Keratinocyte (primary cell): Measurements from ENCODE around the gene COL13A1. TPM values are rescaled to one million over a fixed set of nuclear protein-coding genes. Genes with fewer than 3 reads are reported as not detected.

Source experiments
- DNase-seq: peaks from one replicate; pipeline ENCODE4 v3.0.0-alpha.2; 2011; ENCODE audit warnings: low read depth, missing footprints, low spot score
- FAIRE-seq: peaks from 2 replicates; lab custom pipeline; 2011; peaks lifted over from hg19 to GRCh38; lab: Jason Lieb, UNC
- H2AFZ ChIP-seq: 2 replicates; pipeline ENCODE4 v1.6.0; 2012; ENCODE audit warnings: low read length, control low read depth, inconsistent platforms; ENCODE audit not compliant: control insufficient read depth
- H3K27ac ChIP-seq: 2 replicates; pipeline ENCODE4 v1.5.1; 2011; ENCODE audit warnings: low read length; ENCODE audit not compliant: control insufficient read depth, insufficient read depth
- H3K27me3 ChIP-seq: 3 replicates; pipeline ENCODE4 v1.6.0; 2011; ENCODE audit warnings: low read length; ENCODE audit not compliant: control insufficient read depth, insufficient read depth; ENCODE audit errors: extremely low read depth
- H3K36me3 ChIP-seq, 2 experiments: 2 replicates in 1 of 2; 3 replicates in 1 of 2; pipeline ENCODE4 v1.5.1; 2011; ENCODE audit warnings: low read length in 2 of 2, mild to moderate bottlenecking in 1 of 2; ENCODE audit not compliant: control insufficient read depth in 2 of 2, insufficient read depth in 2 of 2; ENCODE audit errors: extremely low read depth in 1 of 2
- H3K4me1 ChIP-seq: 3 replicates; pipeline ENCODE4 v1.5.1; 2011; ENCODE audit warnings: low read length; ENCODE audit not compliant: control insufficient read depth, insufficient read depth; ENCODE audit errors: extremely low read depth
- H3K4me2 ChIP-seq: 3 replicates; pipeline ENCODE4 v1.6.0; 2011; ENCODE audit warnings: low read depth, low read length; ENCODE audit not compliant: control insufficient read depth, insufficient read depth; ENCODE audit errors: extremely low read depth
- H3K4me3 ChIP-seq, 3 experiments: fragments of 200-600 bp in 1 of 3; sonication (generic) in 1 of 3; 2 replicates in 2 of 3; 3 replicates in 1 of 3; pipeline ENCODE4 v1.5.1; 2011 to 2016; ENCODE audit warnings: low read length in 3 of 3, mild to moderate bottlenecking in 3 of 3, control low read depth in 2 of 3, inconsistent platforms in 1 of 3, low read depth in 1 of 3, mixed read lengths in 1 of 3, mixed run types in 1 of 3, moderate library complexity in 1 of 3; ENCODE audit not compliant: control insufficient read depth in 2 of 3, insufficient read depth in 2 of 3; ENCODE audit errors: extremely low read depth in 1 of 3
- H3K79me2 ChIP-seq: 2 replicates; pipeline ENCODE4 v1.6.0; 2012; ENCODE audit warnings: low read length; ENCODE audit not compliant: control insufficient read depth, insufficient read depth
- H3K9ac ChIP-seq: 3 replicates; pipeline ENCODE4 v1.6.0; 2011; ENCODE audit warnings: low read length; ENCODE audit not compliant: control insufficient read depth, insufficient read depth; ENCODE audit errors: extremely low read depth
- H3K9me1 ChIP-seq: 3 replicates; pipeline ENCODE4 v1.6.0; 2011; ENCODE audit warnings: low read length; ENCODE audit not compliant: control insufficient read depth, insufficient read depth; ENCODE audit errors: extremely low read depth
- H3K9me3 ChIP-seq: 2 replicates; pipeline ENCODE4 v1.5.1; 2012; ENCODE audit warnings: low read depth, low read length; ENCODE audit not compliant: control insufficient read depth
- H4K20me1 ChIP-seq: 3 replicates; pipeline ENCODE4 v1.6.0; 2011; ENCODE audit warnings: low read length; ENCODE audit not compliant: control insufficient read depth, insufficient read depth; ENCODE audit errors: extremely low read depth
- CTCF ChIP-seq, 3 experiments: IDR thresholded peaks in 1 of 3; conservative IDR thresholded peaks in 1 of 3; optimal IDR thresholded peaks in 1 of 3; 2 replicates in 2 of 3; 3 replicates in 1 of 3; pipeline versions ENCODE3 to v1.5.1; 2011; ENCODE audit warnings: low read length in 3 of 3, mild to moderate bottlenecking in 3 of 3, moderate library complexity in 2 of 3, control low read depth in 1 of 3, inconsistent platforms in 1 of 3; ENCODE audit not compliant: insufficient read depth in 2 of 3; ENCODE audit errors: extremely low read depth in 1 of 3
- EZH2 ChIP-seq: IDR thresholded peaks from one replicate; pipeline ENCODE4 v1.6.1; 2012; ENCODE audit warnings: inconsistent platforms, mild to moderate bottlenecking, low read length, moderate library complexity
- dilution Hi-C: fragments of 300-500 bp; cut with MboI; formaldehyde crosslinking; loops from one replicate; pipeline ENCODE4 v1.7.0; 2020; ENCODE audit warnings: low sequenced_read_pairs; ENCODE audit not compliant: extremely low pct_ligation_motif_present
- polyA plus RNA-seq, 5 experiments: library from polyadenylated mRNA; depleted of rRNA in 3 of 5; stranded (reverse) in 3 of 5; stranded (forward) in 1 of 5; unstranded in 1 of 5; fragments of >200 nt; gene quantifications; 1 replicate in 1 of 5; 2 replicates in 3 of 5; 3 replicates in 1 of 5; pipeline versions ENCODE4 v1.2.1 to v1.2.3, GENCODE V29; 2011 to 2012; ENCODE audit warnings: missing spikeins in 2 of 5, low read depth in 1 of 5, low replicate concordance in 1 of 5

COL13A1 gene
- polyA plus RNA-seq, 1 donor (not counting 4 experiments of a cell fraction or from before 2014, with no cell fraction given) = 1.5 TPM

DNA sequence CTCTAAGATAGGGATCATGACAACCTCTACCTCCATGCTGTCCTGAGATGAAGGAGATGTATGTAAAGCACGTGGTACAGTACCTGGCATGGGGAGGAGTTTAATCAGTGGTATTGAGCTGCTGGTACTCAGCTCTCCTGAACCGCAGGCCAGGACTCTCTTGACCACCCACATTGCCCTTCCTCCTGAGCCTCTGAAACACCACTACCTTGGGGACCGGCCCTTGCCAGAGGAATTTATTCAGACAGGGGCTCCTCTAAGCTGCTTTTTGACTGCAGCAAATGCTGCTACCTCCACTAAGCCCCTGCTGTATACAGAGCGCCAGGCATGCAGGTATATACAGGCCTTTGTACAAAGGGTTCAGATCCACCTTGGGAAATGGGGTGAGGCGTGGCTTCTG lies 36.7 kb downstream of the COL13A1 start:
- H3K27ac ChIP-seq = no peak overlapping the region
- H3K9ac ChIP-seq = no peak overlapping the region
- no peaks in the 10 kb centered on the region for H4K20me1 ChIP-seq
- no peak overlapping the region for H3K4me2 ChIP-seq
- FAIRE-seq (no peak), DNase-seq (no peak)
- H3K27me3 ChIP-seq = no peaks in the 10 kb centered on the region
- H2AFZ ChIP-seq = no peak overlapping the region
- dilution Hi-C loops = no loop called here
- TF ChIP-seq CTCF (optimal IDR thresholded peaks at IDR 0.05 in 1 of 3, IDR thresholded peaks at IDR 0.05 in 1 of 3, conservative IDR thresholded peaks at IDR 0.05 in 1 of 3; ENCODE audit: extremely low read depth in 1 of 3, insufficient read depth in 2 of 3, low read length in 3 of 3) (no peak), EZH2 (no peak)
- H3K9me1 ChIP-seq = no peaks in the 10 kb centered on the region
- H3K79me2 ChIP-seq = no peaks in the 10 kb centered on the region
- H3K36me3 ChIP-seq = no peaks in the 10 kb centered on the region
- H3K4me1 ChIP-seq = no peaks in the 10 kb centered on the region
- no peak overlapping the region for H3K4me3 ChIP-seq
- no peaks in the 10 kb centered on the region for H3K9me3 ChIP-seq

- no peaks in the 10 kb centered on the region for H4K20me1 ChIP-seq
- dilution Hi-C loops = no loop called here
- H3K9ac ChIP-seq = no peak overlapping the region
Measured at GRCh38 chr10:69838853-69839252, 37.1 kb downstream of the COL13A1 start.

More at GRCh38 chr10:69838853-69839252, 37.1 kb downstream of the COL13A1 start:
- no peaks in the 10 kb centered on the region for H3K4me1 ChIP-seq
- H3K4me3 ChIP-seq = no peak overlapping the region
- H3K27me3 ChIP-seq = no peaks in the 10 kb centered on the region
- FAIRE-seq (peak; percentile 53), DNase-seq (no peak)
- TF ChIP-seq EZH2 (no peak), CTCF (optimal IDR thresholded peaks at IDR 0.05 in 1 of 3, IDR thresholded peaks at IDR 0.05 in 1 of 3, conservative IDR thresholded peaks at IDR 0.05 in 1 of 3; ENCODE audit: extremely low read depth in 1 of 3, insufficient read depth in 2 of 3, low read length in 3 of 3) (no peak)
- no peaks in the 10 kb centered on the region for H3K9me3 ChIP-seq
- H3K9me1 ChIP-seq = no peaks in the 10 kb centered on the region
- H3K79me2 ChIP-seq = no peaks in the 10 kb centered on the region
- no peak overlapping the region for H3K27ac ChIP-seq
- H3K36me3 ChIP-seq = no peaks in the 10 kb centered on the region
- no peak overlapping the region for H3K4me2 ChIP-seq
- no peak overlapping the region for H2AFZ ChIP-seq
